ENCODE measurements around the gene MYO3A.

MYO3A gene

GRCh38 chr10:26215396-26215934 lies 281.4 kb downstream of the MYO3A start:
- DNase-seq, result no peak

- peak; percentile 9 to 59 (median 20) for DNase-seq
Observed at GRCh38 chr10:26215935-26216584, 282.0 kb downstream of the MYO3A start.

- DNase-seq, result no peak
Observed at GRCh38 chr10:26216585-26217395, 282.8 kb downstream of the MYO3A start, which contains the start of gene GAD2. GAD2 (plus strand) TSS chr10:26216774; CDS start chr10:26216810, 36 bp downstream.

GRCh38 chr10:26217396-26218086 lies 283.5 kb downstream of the MYO3A start:
- DNase-seq, result no peak

GRCh38 chr10:26219676-26220075 lies 285.6 kb downstream of the MYO3A start:
- no peak for DNase-seq

- no peak for DNase-seq
Observed at GRCh38 chr10:26220901-26221300, 286.9 kb downstream of the MYO3A start.

GRCh38 chr10:26221541-26221940 lies 287.5 kb downstream of the MYO3A start:
- no peak for DNase-seq

- DNase-seq, result no peak
Observed at GRCh38 chr10:26222563-26222962, 288.5 kb downstream of the MYO3A start.

- no peak for DNase-seq
Observed at GRCh38 chr10:26225322-26225721, 291.3 kb downstream of the MYO3A start.

- no peak for DNase-seq
Observed at GRCh38 chr10:26227786-26228185, 293.8 kb downstream of the MYO3A start.

GRCh38 chr10:26232174-26232573 lies 298.1 kb downstream of the MYO3A start:
- DNase-seq, result no peak

- no peak for DNase-seq
Observed at GRCh38 chr10:26235761-26236160, 301.7 kb downstream of the MYO3A start.

- no peak for DNase-seq
Observed at GRCh38 chr10:26238378-26238777, 304.3 kb downstream of the MYO3A start.

GRCh38 chr10:26242706-26243350 lies 308.8 kb downstream of the MYO3A start:
- no peak for DNase-seq

GRCh38 chr10:26243351-26243720 lies 309.3 kb downstream of the MYO3A start:
- no peak for DNase-seq

GRCh38 chr10:26249681-26250080 lies 315.7 kb downstream of the MYO3A start:
- DNase-seq, result no peak

- DNase-seq, result no peak
Observed at GRCh38 chr10:26251925-26252324, 317.9 kb downstream of the MYO3A start.

- DNase-seq, result peak in 1 of 4 experiments; percentile 3
Observed at GRCh38 chr10:26254616-26255015, 320.6 kb downstream of the MYO3A start.

- DNase-seq, result no peak
Observed at GRCh38 chr10:26259341-26259740, 325.3 kb downstream of the MYO3A start.

Measured in suppressor macrophage (primary cell).